ENCODE data around the gene HS3ST6. TPM values are rescaled to one million over a fixed set of nuclear protein-coding genes. Genes with fewer than 3 reads are reported as not detected.

Gene HS3ST6
- total RNA-seq, 1 donor: not detected

DNA sequence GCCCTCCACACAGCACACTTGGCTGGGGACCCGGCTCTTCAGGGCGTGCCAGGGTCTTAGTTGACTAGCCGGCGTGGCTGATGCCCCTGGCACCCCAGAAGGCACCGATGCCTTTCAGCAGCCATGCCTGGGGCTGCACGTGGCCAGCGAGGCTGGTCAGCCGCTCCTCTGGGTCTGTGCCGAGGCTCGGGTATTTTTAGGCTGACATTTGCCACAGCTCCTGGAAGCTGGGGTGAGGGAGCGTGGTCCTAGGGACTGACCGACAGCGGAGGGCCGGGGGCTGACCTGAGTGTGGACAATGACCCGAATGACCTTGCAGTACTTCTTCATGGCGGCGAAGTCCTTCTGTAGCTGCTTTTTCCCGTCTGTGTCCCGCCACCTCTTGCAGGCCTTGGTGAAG is 32.3 kb upstream of the HS3ST6 start:
- TF ChIP-seq, protein P1, sequence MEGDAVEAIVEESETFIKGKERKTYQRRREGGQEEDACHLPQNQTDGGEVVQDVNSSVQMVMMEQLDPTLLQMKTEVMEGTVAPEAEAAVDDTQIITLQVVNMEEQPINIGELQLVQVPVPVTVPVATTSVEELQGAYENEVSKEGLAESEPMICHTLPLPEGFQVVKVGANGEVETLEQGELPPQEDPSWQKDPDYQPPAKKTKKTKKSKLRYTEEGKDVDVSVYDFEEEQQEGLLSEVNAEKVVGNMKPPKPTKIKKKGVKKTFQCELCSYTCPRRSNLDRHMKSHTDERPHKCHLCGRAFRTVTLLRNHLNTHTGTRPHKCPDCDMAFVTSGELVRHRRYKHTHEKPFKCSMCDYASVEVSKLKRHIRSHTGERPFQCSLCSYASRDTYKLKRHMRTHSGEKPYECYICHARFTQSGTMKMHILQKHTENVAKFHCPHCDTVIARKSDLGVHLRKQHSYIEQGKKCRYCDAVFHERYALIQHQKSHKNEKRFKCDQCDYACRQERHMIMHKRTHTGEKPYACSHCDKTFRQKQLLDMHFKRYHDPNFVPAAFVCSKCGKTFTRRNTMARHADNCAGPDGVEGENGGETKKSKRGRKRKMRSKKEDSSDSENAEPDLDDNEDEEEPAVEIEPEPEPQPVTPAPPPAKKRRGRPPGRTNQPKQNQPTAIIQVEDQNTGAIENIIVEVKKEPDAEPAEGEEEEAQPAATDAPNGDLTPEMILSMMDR (IDR thresholded peaks at IDR 0.05; ENCODE audit: insufficient read depth, low read depth, low read length): no peak
- DNase-seq (ENCODE audit: low read depth): no peak
- no peak overlapping the region for H3K4me3 ChIP-seq (ENCODE audit: low read depth, low read length)

DNA sequence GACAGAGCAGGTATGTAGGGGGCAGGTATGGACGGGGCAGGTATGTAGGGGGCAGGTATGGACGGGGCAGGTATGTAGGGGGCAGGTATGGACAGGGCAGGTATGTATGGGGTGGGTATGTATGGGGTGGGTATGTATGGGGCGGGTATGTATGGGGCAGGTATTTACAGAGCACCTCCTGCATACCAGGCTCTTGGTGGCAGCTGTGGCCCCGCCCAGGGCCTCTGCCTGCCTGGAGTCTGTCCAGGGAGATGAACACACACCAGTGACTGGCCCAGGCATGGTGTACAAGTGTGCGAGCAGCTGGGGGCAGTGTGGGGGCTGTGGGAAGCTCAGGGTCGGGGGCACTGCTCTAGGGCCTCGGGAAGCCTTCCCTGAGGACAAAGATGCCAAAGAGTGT is 31.8 kb upstream of the HS3ST6 start:
- no peak for DNase-seq (ENCODE audit: low read depth)
- no peak overlapping the region for H3K4me3 ChIP-seq (ENCODE audit: low read depth, low read length)
- TF ChIP-seq, protein P1 (IDR thresholded peaks at IDR 0.05; ENCODE audit: insufficient read depth, low read depth, low read length): no peak

DNA sequence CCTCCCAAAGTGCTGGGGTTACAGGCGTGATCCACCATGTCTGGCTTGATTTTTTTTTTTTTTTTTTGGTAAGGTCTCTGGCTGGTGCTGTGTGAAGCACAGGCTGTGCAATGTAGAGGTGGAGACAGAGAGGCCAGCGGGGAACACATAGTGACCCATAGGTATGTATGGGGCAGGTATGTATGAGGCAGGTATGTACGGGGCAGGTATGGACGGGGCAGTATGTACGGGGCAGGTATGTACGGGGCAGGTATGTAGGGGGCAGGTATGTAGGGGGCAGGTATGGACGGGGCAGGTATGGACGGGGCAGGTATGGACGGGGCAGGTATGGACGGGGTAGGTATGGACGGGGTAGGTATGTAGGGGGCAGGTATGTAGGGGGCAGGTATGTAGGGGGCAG is 31.3 kb upstream of the HS3ST6 start:
- DNase-seq (ENCODE audit: low read depth): no peak
- no peak overlapping the region for H3K4me3 ChIP-seq (ENCODE audit: low read depth, low read length)
- TF ChIP-seq, protein P1 (IDR thresholded peaks at IDR 0.05; ENCODE audit: insufficient read depth, low read depth, low read length): no peak

DNA sequence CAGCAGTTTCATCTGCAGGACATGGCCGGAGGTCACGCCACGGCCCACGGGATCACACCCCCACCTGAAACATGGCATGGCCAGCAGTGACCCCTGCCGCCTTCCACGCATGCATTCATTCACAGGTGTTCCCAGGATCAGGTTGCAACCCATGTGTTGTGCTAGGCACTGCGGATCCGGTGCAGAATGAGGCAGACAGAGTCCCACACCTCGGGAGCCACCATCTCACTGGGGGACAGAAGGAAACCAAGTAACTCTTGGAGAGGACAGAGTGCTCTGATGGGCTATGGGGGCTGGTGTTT is 29.1 kb upstream of the HS3ST6 start:
- TF ChIP-seq, protein P1 (IDR thresholded peaks at IDR 0.05; ENCODE audit: insufficient read depth, low read depth, low read length): no peak
- no peak overlapping the region for H3K4me3 ChIP-seq (ENCODE audit: low read depth, low read length)
- DNase-seq (ENCODE audit: low read depth): no peak

DNA sequence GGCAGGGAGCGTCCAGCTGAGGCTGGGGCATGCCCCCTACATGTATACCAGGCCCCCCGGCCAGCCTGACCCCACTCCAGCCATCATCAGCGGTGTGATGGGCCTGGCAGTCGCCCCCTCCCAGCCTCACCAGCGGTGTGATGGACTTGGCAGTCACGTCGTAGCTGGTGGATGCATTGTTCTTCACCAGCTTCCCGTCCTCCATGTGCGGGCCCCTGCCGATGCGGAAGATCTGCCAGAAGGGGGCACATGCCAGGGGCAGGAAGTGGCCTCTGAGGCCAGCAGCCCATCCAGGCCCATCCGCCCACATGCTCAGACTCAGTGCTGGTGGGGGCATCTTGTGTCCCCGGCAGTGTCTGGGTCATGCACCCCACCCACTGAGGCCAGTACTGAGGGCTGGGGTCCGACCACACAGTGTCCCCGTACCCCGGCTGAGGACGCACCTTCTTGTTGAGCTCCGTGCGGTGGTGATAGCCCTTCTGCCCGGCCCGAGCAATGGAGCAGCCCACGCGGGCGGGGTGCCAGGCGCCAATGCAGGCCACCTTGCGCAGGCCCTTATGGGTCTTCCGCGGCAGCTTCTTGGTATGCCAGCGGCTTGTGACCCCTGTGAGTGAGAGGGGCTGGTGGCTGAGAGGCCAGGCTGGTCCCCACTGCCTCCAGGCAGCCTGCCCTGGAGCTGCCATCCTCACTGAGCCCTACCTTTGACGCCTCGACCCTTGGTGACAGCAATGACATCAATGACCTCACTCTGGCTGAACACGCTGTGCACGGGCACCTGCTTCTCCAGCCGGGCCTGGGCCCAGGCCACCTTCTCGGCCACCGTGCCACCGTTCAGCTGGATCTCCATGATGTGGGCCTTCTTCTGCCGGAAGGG is 28.5 kb upstream of the HS3ST6 start:
- TF ChIP-seq, protein P1 (IDR thresholded peaks at IDR 0.05; ENCODE audit: insufficient read depth, low read depth, low read length): no peak
- DNase-seq (ENCODE audit: low read depth): no peak
- H3K4me3 ChIP-seq (ENCODE audit: low read depth, low read length): no peak overlapping the region

DNA sequence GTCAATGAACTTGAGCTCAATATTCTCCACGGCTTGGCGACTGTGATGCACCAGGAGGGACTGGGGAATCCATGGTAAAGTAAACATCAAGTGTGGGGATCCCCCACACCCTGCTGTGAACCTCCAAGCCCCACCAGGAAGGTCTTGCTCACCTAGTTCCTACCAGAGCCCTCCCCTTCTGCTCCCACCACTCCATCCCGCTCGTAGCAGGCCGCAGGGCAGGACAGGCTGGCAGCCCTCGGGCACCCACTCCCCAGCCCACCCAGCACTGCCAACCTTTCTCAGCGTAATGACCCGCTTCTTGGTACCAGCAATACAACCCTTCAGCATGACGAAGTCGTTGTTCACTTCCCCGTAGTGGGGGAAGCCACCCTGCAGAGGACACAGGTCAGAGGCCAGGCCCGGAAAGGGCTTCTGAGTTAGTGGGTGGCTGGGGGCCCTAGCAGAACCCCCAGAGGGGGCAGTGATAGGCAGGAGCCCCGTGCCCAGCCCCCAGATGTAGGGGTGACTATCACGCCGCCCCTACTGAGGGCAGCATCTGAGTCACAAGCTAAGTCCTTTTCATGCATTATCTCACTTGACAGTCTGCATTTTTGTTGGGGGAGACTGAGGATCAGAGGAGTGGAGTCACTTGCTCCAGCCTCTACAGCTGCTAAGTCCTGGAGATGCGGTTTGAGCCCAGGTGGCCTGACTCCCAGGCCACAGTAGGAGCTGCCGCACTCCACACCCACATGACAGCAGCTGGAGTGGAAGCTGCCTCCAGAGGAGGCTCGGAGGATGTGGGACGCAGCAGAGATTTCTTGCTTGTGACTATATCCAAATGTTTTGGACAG is 27.6 kb upstream of the HS3ST6 start:
- TF ChIP-seq, protein P1 (IDR thresholded peaks at IDR 0.05; ENCODE audit: insufficient read depth, low read depth, low read length): no peak
- no peak for DNase-seq (ENCODE audit: low read depth)

More for the DNA sequence above, 27.6 kb upstream of the HS3ST6 start:
- no peak overlapping the region for H3K4me3 ChIP-seq (ENCODE audit: low read depth, low read length)

All from fibroblast of villous mesenchyme (primary cell).